Neural progenitor cell (in vitro differentiated cells): ENCODE measurements around the gene CBR4.

Source experiments
- CTCF ChIP-seq: fragments of 200-600 bp; sonication (generic); IDR thresholded peaks from 2 replicates; pipeline ENCODE4 v1.5.1; 2017; ENCODE audit warnings: antibody characterized with exemption, mild to moderate bottlenecking
- EZH2 ChIP-seq: fragments of 200-600 bp; sonication (generic); IDR thresholded peaks from 2 replicates; pipeline ENCODE4 v1.6.1; 2017; ENCODE audit warnings: antibody characterized with exemption, mild to moderate bottlenecking, moderate library complexity

- TF ChIP-seq EZH2 (no peak), CTCF (no peak)
Measured at GRCh38 chr4:169033660-169034059, 23.6 kb upstream of the CBR4 start.
